HepG2 (cell line): ENCODE data around the gene CD300LF. TPM values are rescaled to one million over a fixed set of nuclear protein-coding genes. Genes with fewer than 3 reads are reported as not detected.

Experiments
- ATAD3A ChIP-seq: sonication (generic); formaldehyde crosslinking; IDR thresholded peaks from 2 replicates; pipeline ENCODE4 v1.4.0; 2020; ENCODE audit warnings: missing genetic modification reagents
- ATF1 ChIP-seq: IDR thresholded peaks from 2 replicates; pipeline ENCODE4 v1.6.1; 2016; ENCODE audit warnings: mild to moderate bottlenecking, control low read depth
- ATRX ChIP-seq: sonication (generic); formaldehyde crosslinking; IDR thresholded peaks from 2 replicates; pipeline ENCODE4 v1.4.0; 2020; ENCODE audit warnings: missing genetic modification reagents, borderline replicate concordance
- BCLAF1 ChIP-seq: fragments of 450-650 bp; IDR thresholded peaks from 2 replicates; pipeline ENCODE4 v1.6.1; 2017; ENCODE audit warnings: mild to moderate bottlenecking
- GATA4 ChIP-seq: sonication (generic); IDR thresholded peaks from 2 replicates; pipeline ENCODE4 v1.6.1; 2016; ENCODE audit warnings: antibody characterized with exemption, low read depth, borderline replicate concordance
- HNF4A ChIP-seq: sonication (generic); formaldehyde crosslinking; IDR thresholded peaks from 2 replicates; pipeline ENCODE4 v1.4.0; 2020; ENCODE audit warnings: missing genetic modification reagents
- MATR3 ChIP-seq: sonication (generic); formaldehyde crosslinking; IDR thresholded peaks from 2 replicates; pipeline ENCODE4 v1.4.0; 2020; ENCODE audit warnings: missing genetic modification reagents
- NFYB ChIP-seq: sonication (generic); formaldehyde crosslinking; IDR thresholded peaks from 2 replicates; pipeline ENCODE4 v1.4.0; 2020; ENCODE audit warnings: missing genetic modification reagents
- STAT5B ChIP-seq: sonication (generic); formaldehyde crosslinking; IDR thresholded peaks from 2 replicates; pipeline ENCODE4 v1.4.0; 2020; ENCODE audit warnings: missing genetic modification reagents
- THYN1 ChIP-seq: sonication (generic); formaldehyde crosslinking; IDR thresholded peaks from 2 replicates; pipeline ENCODE4 v1.8.1; 2023; ENCODE audit warnings: low read depth, mild to moderate bottlenecking, moderate library complexity, missing genetic modification reagents, borderline replicate concordance
- YY1 ChIP-seq: IDR thresholded peaks from 2 replicates; pipeline ENCODE4 v1.6.1; 2011; ENCODE audit warnings: low read length, low read depth, moderate library complexity, mild to moderate bottlenecking; ENCODE audit not compliant: insufficient read depth, insufficient replicate concordance
- ZNF160 ChIP-seq: sonication (generic); formaldehyde crosslinking; IDR thresholded peaks from 2 replicates; pipeline ENCODE4 v1.8.0; 2022; ENCODE audit warnings: mild to moderate bottlenecking, inconsistent platforms, missing genetic modification reagents
- ZNF331 ChIP-seq: sonication (generic); formaldehyde crosslinking; IDR thresholded peaks from 2 replicates; pipeline ENCODE4 v1.4.0; 2020; ENCODE audit warnings: missing genetic modification reagents
- ZNF33B ChIP-seq: sonication (generic); formaldehyde crosslinking; IDR thresholded peaks from 2 replicates; pipeline ENCODE4 v1.5.1; 2020; ENCODE audit warnings: mild to moderate bottlenecking, missing genetic modification reagents
- ZNF678 ChIP-seq: sonication (generic); formaldehyde crosslinking; IDR thresholded peaks from 2 replicates; pipeline ENCODE4 v1.4.0; 2020; ENCODE audit warnings: mild to moderate bottlenecking, missing genetic modification reagents
- ZNF687 ChIP-seq: sonication (generic); formaldehyde crosslinking; IDR thresholded peaks from 2 replicates; pipeline ENCODE4 v1.5.1; 2020; ENCODE audit warnings: mild to moderate bottlenecking, missing genetic modification reagents, moderate library complexity
- ZNF709 ChIP-seq: sonication (generic); formaldehyde crosslinking; IDR thresholded peaks from 2 replicates; pipeline ENCODE4 v1.5.0; 2020; ENCODE audit warnings: mild to moderate bottlenecking, missing genetic modification reagents
- ZNF782 ChIP-seq: sonication (generic); formaldehyde crosslinking; IDR thresholded peaks from 2 replicates; pipeline ENCODE4 v1.4.0; 2020; ENCODE audit warnings: missing genetic modification reagents, mild to moderate bottlenecking, borderline replicate concordance
- polyA plus RNA-seq, 8 experiments: library from polyadenylated mRNA; depleted of rRNA in 3 of 8; stranded (reverse) in 7 of 8; unstranded in 1 of 8; fragments of >200 nt; fragmentation: Illumina TruSeq in 4 of 8; extraction: Trizol in 4 of 8; gene quantifications; 2 replicates each; pipeline versions ENCODE4 v1.2.1 to v1.2.3, GENCODE V29; 2011 to 2016; ENCODE audit warnings: low read depth in 4 of 8, missing spikeins in 1 of 8, mixed read lengths in 1 of 8; ENCODE audit not compliant: insufficient read depth in 1 of 8
- total RNA-seq, 5 experiments: library from RNA; depleted of rRNA; stranded (reverse); fragments of >200 nt; fragmentation: Illumina TruSeq; extraction: Trizol; gene quantifications; 2 replicates each; pipeline ENCODE4 v1.2.3, GENCODE V29; 2016; ENCODE audit warnings: low read depth in 1 of 5
- TF ChIP-seq, protein P1 (sequence below): sonication (generic); formaldehyde crosslinking; IDR thresholded peaks from 2 replicates; pipeline ENCODE4 v1.4.0; 2020; ENCODE audit warnings: missing genetic modification reagents
- TF ChIP-seq, protein P2 (sequence below): sonication (generic); formaldehyde crosslinking; conservative IDR thresholded peaks from 2 replicates; pipeline ENCODE4 v1.8.0; 2022; ENCODE audit warnings: low read depth, missing genetic modification reagents

CD300LF gene
- total and polyA plus RNA-seq, 2 of the 13 experiments (the other 11 are each of a cell fraction or from before 2014, with no cell fraction given), result not detected

DNA sequence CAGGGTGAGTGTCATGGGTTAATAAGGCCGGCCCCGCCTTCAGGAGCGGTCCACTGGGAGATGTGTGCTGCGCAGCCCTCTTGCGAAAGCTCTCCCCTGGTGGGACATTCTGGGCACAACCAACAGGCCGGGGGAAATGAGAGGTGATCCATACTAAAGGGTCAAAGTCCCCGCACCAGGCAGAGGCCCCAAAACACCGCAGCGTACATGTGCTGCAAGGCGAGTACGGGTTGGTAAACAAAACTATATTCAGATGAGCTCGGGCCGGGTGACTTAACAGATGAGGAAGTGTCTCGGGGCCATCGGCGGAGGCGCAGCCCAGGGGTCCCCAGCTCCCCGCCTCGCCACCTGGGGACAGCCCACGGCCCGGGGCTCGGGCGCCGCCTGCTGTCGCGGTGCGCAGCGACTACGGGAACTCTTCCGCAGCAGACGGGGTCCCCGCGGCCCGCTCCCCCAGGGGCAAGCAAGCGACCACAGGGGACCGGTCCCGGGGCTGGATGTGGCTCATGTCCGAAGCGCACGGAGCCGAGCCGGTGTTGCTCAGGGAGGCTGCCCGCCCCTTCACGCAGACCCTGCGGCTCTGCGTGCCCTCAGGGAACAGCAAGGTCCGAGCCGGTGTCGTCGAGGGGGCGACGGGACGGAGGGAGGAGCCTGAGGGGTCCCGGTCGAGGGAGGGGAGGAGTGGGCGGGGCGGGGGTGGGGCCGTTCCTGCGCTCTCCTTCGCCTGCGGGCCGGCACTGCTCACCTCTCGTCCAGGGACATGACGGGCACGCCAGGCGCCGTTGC is 24.0 kb upstream of the CD300LF start, which contains the start of gene RAB37 (continued):
- peak; percentile 85 for TF ChIP-seq ZNF687 (CRISPR knock-in tag)
- no peak for TF ChIP-seq ATF1 (CRISPR knock-in tag)
- peak; percentile 99 for TF ChIP-seq HNF4A (CRISPR knock-in tag)
- TF ChIP-seq THYN1 (CRISPR knock-in tag), result 0 out of 2 replicates have a peak, but pooled peaks have one; percentile 25
- TF ChIP-seq STAT5B (CRISPR knock-in tag), result no peak
- TF ChIP-seq, protein P1, sequence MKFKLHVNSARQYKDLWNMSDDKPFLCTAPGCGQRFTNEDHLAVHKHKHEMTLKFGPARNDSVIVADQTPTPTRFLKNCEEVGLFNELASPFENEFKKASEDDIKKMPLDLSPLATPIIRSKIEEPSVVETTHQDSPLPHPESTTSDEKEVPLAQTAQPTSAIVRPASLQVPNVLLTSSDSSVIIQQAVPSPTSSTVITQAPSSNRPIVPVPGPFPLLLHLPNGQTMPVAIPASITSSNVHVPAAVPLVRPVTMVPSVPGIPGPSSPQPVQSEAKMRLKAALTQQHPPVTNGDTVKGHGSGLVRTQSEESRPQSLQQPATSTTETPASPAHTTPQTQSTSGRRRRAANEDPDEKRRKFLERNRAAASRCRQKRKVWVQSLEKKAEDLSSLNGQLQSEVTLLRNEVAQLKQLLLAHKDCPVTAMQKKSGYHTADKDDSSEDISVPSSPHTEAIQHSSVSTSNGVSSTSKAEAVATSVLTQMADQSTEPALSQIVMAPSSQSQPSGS (CRISPR knock-in tag), result peak; percentile 89
- TF ChIP-seq YY1, result peak; percentile 50
- TF ChIP-seq, protein P2, sequence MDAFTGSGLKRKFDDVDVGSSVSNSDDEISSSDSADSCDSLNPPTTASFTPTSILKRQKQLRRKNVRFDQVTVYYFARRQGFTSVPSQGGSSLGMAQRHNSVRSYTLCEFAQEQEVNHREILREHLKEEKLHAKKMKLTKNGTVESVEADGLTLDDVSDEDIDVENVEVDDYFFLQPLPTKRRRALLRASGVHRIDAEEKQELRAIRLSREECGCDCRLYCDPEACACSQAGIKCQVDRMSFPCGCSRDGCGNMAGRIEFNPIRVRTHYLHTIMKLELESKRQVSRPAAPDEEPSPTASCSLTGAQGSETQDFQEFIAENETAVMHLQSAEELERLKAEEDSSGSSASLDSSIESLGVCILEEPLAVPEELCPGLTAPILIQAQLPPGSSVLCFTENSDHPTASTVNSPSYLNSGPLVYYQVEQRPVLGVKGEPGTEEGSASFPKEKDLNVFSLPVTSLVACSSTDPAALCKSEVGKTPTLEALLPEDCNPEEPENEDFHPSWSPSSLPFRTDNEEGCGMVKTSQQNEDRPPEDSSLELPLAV (CRISPR knock-in tag), result no peak
- no peak for TF ChIP-seq MATR3 (CRISPR knock-in tag)
- no peak for TF ChIP-seq ATAD3A (CRISPR knock-in tag)
- TF ChIP-seq BCLAF1, result no peak
- TF ChIP-seq NFYB, result peak; percentile 54; the same call in 1 of the 2 replicates
- TF ChIP-seq GATA4, result no peak
- TF ChIP-seq ZNF782 (CRISPR knock-in tag), result no peak
- TF ChIP-seq ZNF33B, result peak; percentile 80; the same call in 1 of the 2 replicates
- TF ChIP-seq ATRX (CRISPR knock-in tag), result no peak
- TF ChIP-seq ZNF160 (CRISPR knock-in tag), result peak; percentile 58; the same call in 1 of the 2 replicates
- peak; percentile 92 for TF ChIP-seq ZNF331 (CRISPR knock-in tag)
- TF ChIP-seq ZNF678 (CRISPR knock-in tag), result no peak
- no peak for TF ChIP-seq ZNF709 (CRISPR knock-in tag)
